NT2/D1 (cell line): ENCODE data around the gene KCNJ9.

Experiments used
- SUZ12 ChIP-seq: IDR thresholded peaks from 2 replicates; pipeline ENCODE4 v1.6.1; 2011; ENCODE audit not compliant: insufficient read length, insufficient read depth; ENCODE audit errors: extremely low read depth
- ZNF274 ChIP-seq: IDR thresholded peaks from 2 replicates; pipeline ENCODE4 v1.6.1; 2011; ENCODE audit warnings: mild to moderate bottlenecking, low read depth, low read length

- TF ChIP-seq SUZ12 (no peak), ZNF274 (no peak)
These were observed 32.2 kb upstream of the KCNJ9 start for GRCh38 chr1:160049101-160049500.
